RWPE2 (cell line): Measurements from ENCODE around the gene FCER1G.
A peak's percentile ranks its signal among the peaks of the same experiment; 100 is the strongest.

ENCODE experiments used
- ATAC-seq: fragments of 200-7000 bp; cut with Tn5 transposase; 3 replicates; pipeline ENCODE4 v1.9.1; 2021; ENCODE audit warnings: low read depth
- DNase-seq: peaks from one replicate; pipeline ENCODE4 v3.0.0-alpha.2; 2020; ENCODE audit warnings: low spot score
- H3K27ac ChIP-seq: fragments of 450-650 bp; 2 replicates; pipeline ENCODE4 v1.5.1; 2017; ENCODE audit warnings: mild to moderate bottlenecking; ENCODE audit not compliant: poor library complexity, severe bottlenecking
- H3K27me3 ChIP-seq: fragments of 250-450 bp; sonication (Bioruptor Pico); 2 replicates; pipeline ENCODE4 v1.5.1; 2021; ENCODE audit warnings: mild to moderate bottlenecking, moderate library complexity; ENCODE audit not compliant: insufficient read depth, poor library complexity, severe bottlenecking
- H3K36me3 ChIP-seq: fragments of 250-450 bp; sonication (Bioruptor Pico); 2 replicates; pipeline ENCODE4 v1.5.1; 2020; ENCODE audit warnings: low read depth, mild to moderate bottlenecking, moderate library complexity
- H3K4me1 ChIP-seq: fragments of 250-450 bp; sonication (Bioruptor Pico); 2 replicates; pipeline ENCODE4 v1.5.1; 2021; ENCODE audit warnings: mild to moderate bottlenecking, moderate library complexity; ENCODE audit not compliant: insufficient read depth, poor library complexity, severe bottlenecking
- H3K4me3 ChIP-seq: fragments of 250-450 bp; sonication (Bioruptor Pico); 2 replicates; pipeline ENCODE4 v1.5.1; 2021; ENCODE audit warnings: mild to moderate bottlenecking, moderate library complexity; ENCODE audit not compliant: severe bottlenecking
- H3K9me3 ChIP-seq: fragments of 250-450 bp; sonication (Bioruptor Pico); 2 replicates; pipeline ENCODE4 v1.5.1; 2021; ENCODE audit warnings: mild to moderate bottlenecking, moderate library complexity; ENCODE audit not compliant: severe bottlenecking
- TF ChIP-seq, protein P1 (sequence below): fragments of 450-650 bp; IDR thresholded peaks from one replicate; pipeline ENCODE4 v1.5.1; 2017; ENCODE audit warnings: mild to moderate bottlenecking, moderate library complexity; ENCODE audit not compliant: poor library complexity, severe bottlenecking

FCER1G gene

DNA sequence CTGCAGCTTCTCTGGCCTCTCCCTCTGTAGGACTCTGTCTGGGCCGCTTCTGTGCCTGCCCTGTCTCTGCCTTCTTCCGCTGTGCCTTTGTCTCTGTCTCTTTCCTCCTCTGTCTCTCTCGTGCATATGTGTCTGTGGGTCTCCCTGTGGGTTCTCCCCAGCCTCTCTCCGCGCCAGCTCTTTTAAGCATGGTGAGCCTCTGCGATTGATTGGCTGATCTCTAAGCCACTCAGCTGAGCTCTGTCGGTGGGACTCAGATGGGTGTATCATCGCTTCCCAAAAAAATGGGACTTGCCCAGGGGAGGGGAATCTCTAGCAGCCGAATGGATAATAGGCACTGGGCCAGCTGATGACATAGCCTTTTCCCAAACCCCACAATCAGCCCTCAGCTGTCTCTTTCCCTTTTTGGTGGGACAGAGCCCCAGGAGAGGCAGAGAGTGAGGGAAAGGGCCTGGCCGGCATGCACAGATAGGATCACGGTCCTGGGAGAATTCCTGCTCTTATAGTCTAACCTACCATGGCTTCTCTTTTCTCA lies 16.1 kb upstream of the FCER1G start, which contains the start of gene ADAMTS4:
ADAMTS4 (minus strand) TSS at position 158 of the 535 bp plus-strand sequence. CDS start 427 bp downstream, outside the sequence.
- TF ChIP-seq, protein P1, sequence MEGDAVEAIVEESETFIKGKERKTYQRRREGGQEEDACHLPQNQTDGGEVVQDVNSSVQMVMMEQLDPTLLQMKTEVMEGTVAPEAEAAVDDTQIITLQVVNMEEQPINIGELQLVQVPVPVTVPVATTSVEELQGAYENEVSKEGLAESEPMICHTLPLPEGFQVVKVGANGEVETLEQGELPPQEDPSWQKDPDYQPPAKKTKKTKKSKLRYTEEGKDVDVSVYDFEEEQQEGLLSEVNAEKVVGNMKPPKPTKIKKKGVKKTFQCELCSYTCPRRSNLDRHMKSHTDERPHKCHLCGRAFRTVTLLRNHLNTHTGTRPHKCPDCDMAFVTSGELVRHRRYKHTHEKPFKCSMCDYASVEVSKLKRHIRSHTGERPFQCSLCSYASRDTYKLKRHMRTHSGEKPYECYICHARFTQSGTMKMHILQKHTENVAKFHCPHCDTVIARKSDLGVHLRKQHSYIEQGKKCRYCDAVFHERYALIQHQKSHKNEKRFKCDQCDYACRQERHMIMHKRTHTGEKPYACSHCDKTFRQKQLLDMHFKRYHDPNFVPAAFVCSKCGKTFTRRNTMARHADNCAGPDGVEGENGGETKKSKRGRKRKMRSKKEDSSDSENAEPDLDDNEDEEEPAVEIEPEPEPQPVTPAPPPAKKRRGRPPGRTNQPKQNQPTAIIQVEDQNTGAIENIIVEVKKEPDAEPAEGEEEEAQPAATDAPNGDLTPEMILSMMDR = no peak
- Histone ChIP-seq H3K36me3 (peaks cover 8% of the 10 kb centered on the region), H3K27ac (no peak within 1 kb of the TSS)

DNA sequence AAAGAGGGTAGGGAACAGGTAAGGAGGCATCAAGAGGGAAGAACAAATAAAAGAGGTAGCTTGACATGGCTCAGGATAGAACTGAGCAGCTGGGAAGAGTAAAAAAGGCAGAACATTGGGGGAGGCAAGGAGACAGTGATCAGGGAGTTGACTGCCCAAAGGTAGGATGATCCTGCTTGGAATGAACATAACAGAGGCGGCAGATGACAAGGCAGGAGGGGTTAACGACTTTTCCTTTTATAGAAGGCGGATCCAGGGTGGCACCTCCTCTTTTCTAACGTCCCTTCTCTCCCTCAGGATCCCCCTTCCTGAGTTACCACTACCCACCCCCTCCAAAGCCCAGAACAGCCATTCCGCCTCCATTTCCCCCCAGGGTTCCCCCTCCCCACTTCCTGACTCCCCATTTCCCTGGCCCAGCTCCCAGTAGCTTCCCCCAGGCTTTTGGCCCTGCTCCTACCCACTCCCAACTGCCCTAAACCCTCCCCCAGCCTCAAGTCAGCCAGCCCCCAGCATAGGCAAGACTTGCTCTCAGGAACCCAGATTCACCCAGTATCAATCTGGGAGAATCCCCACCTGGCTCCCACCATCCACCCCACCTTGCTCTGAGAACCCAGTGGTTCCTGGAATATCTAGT lies 15.5 kb upstream of the FCER1G start:
- DNase-seq (no peak), ATAC-seq (no peak)
- Histone ChIP-seq H3K4me1 (peaks cover 6% of the 10 kb centered on the region), H3K27ac (no peak overlapping the region), H3K36me3 (peaks cover 15% of the 10 kb centered on the region), H3K4me3 (no peak overlapping the region), H3K27me3 (no peaks in the 10 kb centered on the region), H3K9me3 (no peaks in the 10 kb centered on the region)
- TF ChIP-seq, protein P1 = no peak

More for the DNA sequence above, 16.1 kb upstream of the FCER1G start, which contains the start of gene ADAMTS4:
- H3K4me3 ChIP-seq = no peak within 1 kb of the TSS
- ATAC-seq = no peak
- no peak for DNase-seq
- H3K9me3 ChIP-seq = no peaks in the 10 kb centered on the region
- H3K4me1 ChIP-seq = peaks cover 6% of the 10 kb centered on the region
- H3K27me3 ChIP-seq = no peaks in the 10 kb centered on the region

DNA sequence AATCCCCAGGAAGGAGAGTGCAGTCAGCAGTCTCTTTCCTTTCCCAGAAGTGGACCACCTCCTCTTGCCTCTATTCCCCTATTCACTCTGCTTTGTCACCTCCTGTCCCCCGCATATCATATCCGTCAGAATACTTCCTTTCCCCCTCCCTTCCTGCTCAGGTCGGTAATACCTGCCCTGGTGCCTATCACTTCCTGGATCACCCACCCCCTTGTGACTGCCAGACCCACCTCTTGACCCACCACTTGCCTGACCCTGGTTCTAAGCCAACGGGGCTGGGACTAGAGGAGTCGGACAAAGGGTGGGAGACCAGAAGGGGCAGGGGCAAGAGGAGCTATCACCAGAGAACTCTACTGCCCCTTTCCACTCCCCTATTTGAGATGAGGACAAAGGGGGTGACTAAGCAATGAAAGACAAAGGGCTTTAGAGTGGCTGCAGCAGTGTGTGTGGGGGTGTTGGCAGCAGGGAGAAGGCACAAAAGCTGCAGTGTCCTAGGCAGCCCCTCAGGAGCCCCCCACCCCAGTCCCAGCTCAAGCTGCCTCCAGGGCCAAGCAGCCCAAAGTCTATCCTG lies 14.6 kb upstream of the FCER1G start:
- TF ChIP-seq, protein P1 = no peak
- no peak for ATAC-seq
- Histone ChIP-seq H3K4me1 (peaks cover 6% of the 10 kb centered on the region), H3K36me3 (peaks cover 23% of the 10 kb centered on the region), H3K4me3 (no peak overlapping the region), H3K27me3 (no peaks in the 10 kb centered on the region), H3K27ac (peak overlapping the region; percentile 47), H3K9me3 (no peaks in the 10 kb centered on the region)
- DNase-seq = no peak

DNA sequence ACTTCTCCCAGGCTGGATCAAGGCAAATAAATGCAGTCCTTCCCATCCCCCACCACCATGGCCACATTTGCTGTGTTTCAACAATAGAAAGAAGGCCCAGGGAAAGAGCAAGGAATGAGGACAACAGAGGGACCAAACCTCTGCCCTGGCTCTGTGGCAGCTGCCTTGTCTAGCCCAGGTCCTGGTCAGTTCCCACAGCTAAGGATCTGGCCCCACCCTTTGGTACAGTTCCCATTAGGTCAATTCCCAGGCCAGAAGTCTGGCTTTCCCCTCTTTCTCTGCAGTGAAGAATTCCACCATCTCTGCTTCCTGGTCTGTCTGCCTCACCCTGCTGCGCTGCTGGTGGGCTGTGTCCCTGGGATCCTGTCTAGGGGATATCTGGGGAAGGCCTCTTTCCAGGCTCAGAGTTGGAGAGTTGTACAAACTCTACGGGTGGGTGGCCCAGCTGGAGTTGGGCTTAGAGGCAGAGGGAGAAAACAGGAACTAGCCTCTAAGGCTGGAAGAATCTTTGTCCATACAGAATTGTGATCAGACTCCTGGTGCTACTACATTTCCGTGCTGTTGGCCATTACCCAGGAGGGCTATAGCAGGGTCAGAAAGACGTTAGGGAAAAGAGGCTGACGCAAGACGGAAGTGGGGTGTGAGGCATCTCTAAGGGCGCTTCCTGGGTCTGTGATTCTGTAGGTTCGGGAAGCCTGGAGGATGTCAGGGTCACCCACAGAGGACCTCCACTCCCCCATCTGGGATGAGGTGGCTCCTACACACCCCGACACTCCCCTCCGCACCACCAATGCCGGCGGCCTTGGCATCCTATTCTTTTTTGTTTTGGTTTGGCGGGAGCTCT lies 13.9 kb upstream of the FCER1G start:
- peaks cover 6% of the 10 kb centered on the region for H3K4me1 ChIP-seq
- no peak for DNase-seq
- H3K4me3 ChIP-seq = peak overlapping the region; percentile 58
- TF ChIP-seq, protein P1 = no peak
- ATAC-seq = no peak
- peaks cover 30% of the 10 kb centered on the region for H3K36me3 ChIP-seq
- H3K27ac ChIP-seq = peak overlapping the region; percentile 47
- no peaks in the 10 kb centered on the region for H3K27me3 ChIP-seq
- no peaks in the 10 kb centered on the region for H3K9me3 ChIP-seq
